GM04503 (cell line): Measurements from ENCODE around the gene RFESD.
A peak's percentile ranks its signal among the peaks of the same experiment; 100 is the strongest.

Experiments used
- DNase-seq: peaks from one replicate; pipeline ENCODE4 v3.0.0-alpha.2; 2012; ENCODE audit warnings: low read depth

Gene RFESD

GRCh38 chr5:95646569-95647431, at the start of gene RFESD:
Gene RFESD (plus strand): TSS chr5:95646777. CDS start chr5:95652272, 5,495 bp downstream.
- peak; percentile 64 for DNase-seq

GRCh38 chr5:95599252-95599651, 47.3 kb upstream of the RFESD start:
- no peak for DNase-seq

- peak; percentile 32 for DNase-seq
Observed at GRCh38 chr5:95600557-95600956, 46.0 kb upstream of the RFESD start.

GRCh38 chr5:95605786-95606185, 40.8 kb upstream of the RFESD start:
- no peak for DNase-seq

- DNase-seq: no peak
Observed at GRCh38 chr5:95606419-95606818, 40.2 kb upstream of the RFESD start.

GRCh38 chr5:95609711-95610110, 36.9 kb upstream of the RFESD start:
- no peak for DNase-seq

GRCh38 chr5:95610546-95610945, 36.0 kb upstream of the RFESD start:
- no peak for DNase-seq

- no peak for DNase-seq
Observed at GRCh38 chr5:95611396-95611795, 35.2 kb upstream of the RFESD start.

- DNase-seq: no peak
Observed at GRCh38 chr5:95613514-95613913, 33.1 kb upstream of the RFESD start.

GRCh38 chr5:95615164-95615467, 31.5 kb upstream of the RFESD start:
- no peak for DNase-seq

- DNase-seq: no peak
Observed at GRCh38 chr5:95617057-95617456, 29.5 kb upstream of the RFESD start.

- no peak for DNase-seq
Observed at GRCh38 chr5:95619096-95619495, 27.5 kb upstream of the RFESD start.

- no peak for DNase-seq
Observed at GRCh38 chr5:95619514-95620029, 27.0 kb upstream of the RFESD start.

GRCh38 chr5:95620030-95620869, 26.3 kb upstream of the RFESD start, which contains the start of gene GPR150:
Gene GPR150 (plus strand): TSS chr5:95620087. CDS start chr5:95620276, 189 bp downstream.
- DNase-seq: no peak

GRCh38 chr5:95620870-95621838, 25.4 kb upstream of the RFESD start:
- DNase-seq: no peak

- DNase-seq: no peak
Observed at GRCh38 chr5:95621839-95622629, 24.5 kb upstream of the RFESD start.

GRCh38 chr5:95623706-95624105, 22.9 kb upstream of the RFESD start:
- DNase-seq: no peak

- DNase-seq: no peak
Observed at GRCh38 chr5:95624368-95624767, 22.2 kb upstream of the RFESD start.

GRCh38 chr5:95626701-95627100, 19.9 kb upstream of the RFESD start:
- DNase-seq: no peak

- DNase-seq: no peak
Observed at GRCh38 chr5:95627971-95628810, 18.4 kb upstream of the RFESD start.
